GM12878 (cell line): ENCODE data around the gene IFI30. TPM values are rescaled to one million over a fixed set of nuclear protein-coding genes. Genes with fewer than 3 reads are reported as not detected.

Source experiments
- CEBPB ChIP-seq, 2 experiments: fragments of 150-350 bp in 1 of 2; IDR thresholded peaks; 2 replicates each; pipeline ENCODE4 v1.6.1; 2012 to 2014; ENCODE audit warnings: low read depth in 2 of 2, low read length in 2 of 2, borderline replicate concordance in 1 of 2, inconsistent platforms in 1 of 2
- DPF2 ChIP-seq: fragments of 450-650 bp; IDR thresholded peaks from 2 replicates; pipeline ENCODE4 v1.6.1; 2017; ENCODE audit warnings: mild to moderate bottlenecking
- EED ChIP-seq: sonication (generic); IDR thresholded peaks from 2 replicates; pipeline ENCODE4 v1.6.1; 2016; ENCODE audit warnings: antibody characterized with exemption, low read depth
- ETV6 ChIP-seq, 2 experiments: fragments of 450-650 bp in 1 of 2; IDR thresholded peaks in 1 of 2; conservative IDR thresholded peaks in 1 of 2; 2 replicates each; pipeline ENCODE4 v1.6.1; 2014; ENCODE audit warnings: antibody characterized with exemption in 1 of 2, borderline replicate concordance in 1 of 2, low read depth in 1 of 2, mild to moderate bottlenecking in 1 of 2, moderate library complexity in 1 of 2
- FOXK2 ChIP-seq: fragments of 450-650 bp; IDR thresholded peaks from 2 replicates; pipeline ENCODE4 v1.6.1; 2017; ENCODE audit warnings: mild to moderate bottlenecking, moderate library complexity
- IRF4 ChIP-seq: IDR thresholded peaks from 2 replicates; pipeline ENCODE4 v1.6.1; 2011; ENCODE audit warnings: low read depth, low read length
- JUND ChIP-seq: IDR thresholded peaks from 2 replicates; pipeline ENCODE4 v1.6.1; 2012; ENCODE audit warnings: low read depth, mild to moderate bottlenecking, low read length, improper control_type of control experiment, moderate library complexity
- KLF5 ChIP-seq: fragments of 450-650 bp; IDR thresholded peaks from 2 replicates; pipeline ENCODE4 v1.6.1; 2014; ENCODE audit warnings: mild to moderate bottlenecking; ENCODE audit not compliant: partially characterized antibody
- LARP7 ChIP-seq: fragments of 450-650 bp; IDR thresholded peaks from 2 replicates; pipeline ENCODE4 v1.6.1; 2017; ENCODE audit warnings: mild to moderate bottlenecking
- NBN ChIP-seq: fragments of 450-650 bp; IDR thresholded peaks from 2 replicates; pipeline ENCODE4 v1.6.1; 2016
- NFYB ChIP-seq: IDR thresholded peaks from 2 replicates; pipeline ENCODE4 v1.6.1; 2011; ENCODE audit warnings: low read depth, mild to moderate bottlenecking, low read length, improper control_type of control experiment, moderate library complexity; ENCODE audit not compliant: insufficient read depth
- NRF1 ChIP-seq: conservative IDR thresholded peaks from 2 replicates; pipeline ENCODE4 v1.6.1; 2011; ENCODE audit warnings: mild to moderate bottlenecking, low read depth, low read length, improper control_type of control experiment
- POLR2A ChIP-seq: IDR thresholded peaks from 2 replicates; pipeline ENCODE4 v1.6.1; 2011; ENCODE audit warnings: low read depth, mild to moderate bottlenecking, low read length
- POLR2AphosphoS2 ChIP-seq: IDR thresholded peaks from 2 replicates; pipeline ENCODE4 v1.6.1; 2011; ENCODE audit warnings: low read depth, mild to moderate bottlenecking, low read length, improper control_type of control experiment, moderate library complexity
- RAD51 ChIP-seq: fragments of 450-650 bp; IDR thresholded peaks from 2 replicates; pipeline ENCODE4 v1.6.1; 2016; ENCODE audit warnings: moderate library complexity, mild to moderate bottlenecking, inconsistent platforms
- RFX5 ChIP-seq: IDR thresholded peaks from 2 replicates; pipeline ENCODE4 v1.6.1; 2011; ENCODE audit warnings: low read depth, low read length, improper control_type of control experiment
- SMAD5 ChIP-seq: IDR thresholded peaks from 2 replicates; pipeline ENCODE4 v1.6.1; 2016; ENCODE audit warnings: antibody characterized with exemption, low read depth
- SPI1 ChIP-seq: IDR thresholded peaks from 2 replicates; pipeline ENCODE4 v1.6.1; 2011; ENCODE audit warnings: low read depth, mild to moderate bottlenecking, low read length, moderate library complexity, borderline replicate concordance; ENCODE audit not compliant: insufficient read depth
- ZNF207 ChIP-seq: fragments of 450-650 bp; IDR thresholded peaks from 2 replicates; pipeline ENCODE4 v1.6.1; 2014; ENCODE audit warnings: antibody characterized with exemption, mild to moderate bottlenecking, borderline replicate concordance
- ZZZ3 ChIP-seq: IDR thresholded peaks from 2 replicates; pipeline ENCODE4 v1.6.1; 2011; ENCODE audit warnings: low read depth; ENCODE audit not compliant: control insufficient read depth, insufficient read length
- polyA plus RNA-seq, 11 experiments: library from polyadenylated mRNA; depleted of rRNA in 4 of 11; unstranded in 6 of 11; stranded (reverse) in 5 of 11; fragments of >200 nt; fragmentation: Nextera tagmentation in 4 of 11; fragmentation: Illumina TruSeq in 1 of 11; extraction: Ambion mirVana in 4 of 11; extraction: Trizol in 1 of 11; gene quantifications; 1 replicate in 1 of 11; 2 replicates in 10 of 11; pipeline versions ENCODE4 v1.2.1 to v1.2.3, GENCODE V29; 2011 to 2016; ENCODE audit warnings: inconsistent platforms in 2 of 11, missing spikeins in 2 of 11, low read depth in 1 of 11
- total RNA-seq, 4 experiments: library from RNA; depleted of rRNA in 3 of 4; stranded (reverse); fragments of >200 nt in 3 of 4; fragmentation: Illumina TruSeq in 1 of 4; extraction: Trizol in 1 of 4; gene quantifications; 2 replicates each; pipeline versions ENCODE4 v1.2.1 to v1.2.3, GENCODE V29; 2013 to 2021
- TF ChIP-seq, protein P1 (sequence below): fragments of 450-650 bp; IDR thresholded peaks from 2 replicates; pipeline ENCODE4 v1.6.1; 2017; ENCODE audit warnings: mild to moderate bottlenecking, low read depth, inconsistent platforms; ENCODE audit not compliant: poor library complexity, severe bottlenecking
- TF ChIP-seq, protein P2 (sequence below): fragments of 450-650 bp; IDR thresholded peaks from 2 replicates; pipeline ENCODE4 v1.6.1; 2016; ENCODE audit warnings: mild to moderate bottlenecking
- TF ChIP-seq, protein P3 (sequence below): fragments of 450-650 bp; IDR thresholded peaks from 2 replicates; pipeline ENCODE4 v1.6.1; 2018; ENCODE audit warnings: mild to moderate bottlenecking, low read depth, moderate library complexity; ENCODE audit not compliant: partially characterized antibody
- TF ChIP-seq, protein P4 (sequence below): IDR thresholded peaks from 2 replicates; pipeline ENCODE4 v1.6.1; 2011; ENCODE audit warnings: mild to moderate bottlenecking, low read depth, low read length, moderate library complexity; ENCODE audit not compliant: insufficient replicate concordance

Gene IFI30
- total and polyA plus RNA-seq, 10 of the 15 experiments (the other 5 are each of a cell fraction or from before 2014, with no cell fraction given), result 221 to 1,112 (median 451) TPM

DNA sequence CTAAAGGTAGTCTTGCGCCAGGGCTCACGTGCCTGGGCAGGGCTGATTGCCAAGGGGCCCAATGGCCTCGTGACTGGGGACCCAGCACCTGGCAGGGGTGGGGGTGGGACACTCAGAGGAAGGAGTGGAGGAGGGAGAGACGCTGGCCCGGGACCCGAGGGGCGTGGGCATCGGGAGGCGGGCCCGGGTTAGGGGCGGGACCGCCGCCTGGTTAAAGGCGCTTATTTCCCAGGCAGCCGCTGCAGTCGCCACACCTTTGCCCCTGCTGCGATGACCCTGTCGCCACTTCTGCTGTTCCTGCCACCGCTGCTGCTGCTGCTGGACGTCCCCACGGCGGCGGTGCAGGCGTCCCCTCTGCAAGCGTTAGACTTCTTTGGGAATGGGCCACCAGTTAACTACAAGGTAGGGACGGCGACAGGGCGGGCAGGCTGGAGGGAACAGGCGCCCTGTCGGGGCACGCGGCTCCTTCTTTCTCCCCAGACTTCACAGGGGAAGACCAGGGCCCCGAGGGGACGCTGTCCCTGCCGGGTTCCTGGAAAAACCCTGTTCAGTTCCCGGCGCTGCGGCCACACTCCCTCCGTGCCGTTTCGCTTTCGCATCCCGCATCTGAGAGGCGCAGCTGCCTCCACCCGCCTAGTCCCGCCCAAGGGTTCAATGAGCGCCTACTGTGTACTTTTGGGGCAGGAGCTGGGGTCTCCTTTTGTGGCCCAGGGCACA is at the start of gene IFI30 (continued):
- TF ChIP-seq RAD51 (peak; percentile 95), SMAD5 (peak; percentile 88; the same call in 1 of the 2 replicates), RFX5 (no peak), CEBPB (IDR thresholded peaks at IDR 0.05; ENCODE audit: borderline replicate concordance in 1 of 2, low read depth in 2 of 2, low read length in 2 of 2) (no peak), SPI1 (no peak), ZZZ3 (no peak), JUND (no peak), POLR2AphosphoS2 (peak; percentile 98), DPF2 (peak; percentile 74), IRF4 (no peak), ZNF207 (no peak), FOXK2 (no peak), ETV6 (conservative IDR thresholded peaks at IDR 0.05 in 1 of 2, IDR thresholded peaks at IDR 0.05 in 1 of 2; ENCODE audit: borderline replicate concordance in 1 of 2, low read depth in 1 of 2) (no peak; a peak in 1 of 4 replicates), LARP7 (peak; percentile 57; the same call in 1 of the 2 replicates), EED (peak; percentile 55; the same call in 1 of the 2 replicates), POLR2A (peak; percentile 97), NRF1 (no peak), NBN (peak; percentile 52; the same call in 1 of the 2 replicates), NFYB (no peak), KLF5 (no peak)
- TF ChIP-seq, protein P1, sequence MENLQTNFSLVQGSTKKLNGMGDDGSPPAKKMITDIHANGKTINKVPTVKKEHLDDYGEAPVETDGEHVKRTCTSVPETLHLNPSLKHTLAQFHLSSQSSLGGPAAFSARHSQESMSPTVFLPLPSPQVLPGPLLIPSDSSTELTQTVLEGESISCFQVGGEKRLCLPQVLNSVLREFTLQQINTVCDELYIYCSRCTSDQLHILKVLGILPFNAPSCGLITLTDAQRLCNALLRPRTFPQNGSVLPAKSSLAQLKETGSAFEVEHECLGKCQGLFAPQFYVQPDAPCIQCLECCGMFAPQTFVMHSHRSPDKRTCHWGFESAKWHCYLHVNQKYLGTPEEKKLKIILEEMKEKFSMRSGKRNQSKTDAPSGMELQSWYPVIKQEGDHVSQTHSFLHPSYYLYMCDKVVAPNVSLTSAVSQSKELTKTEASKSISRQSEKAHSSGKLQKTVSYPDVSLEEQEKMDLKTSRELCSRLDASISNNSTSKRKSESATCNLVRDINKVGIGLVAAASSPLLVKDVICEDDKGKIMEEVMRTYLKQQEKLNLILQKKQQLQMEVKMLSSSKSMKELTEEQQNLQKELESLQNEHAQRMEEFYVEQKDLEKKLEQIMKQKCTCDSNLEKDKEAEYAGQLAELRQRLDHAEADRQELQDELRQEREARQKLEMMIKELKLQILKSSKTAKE, result no peak
- TF ChIP-seq, protein P2, sequence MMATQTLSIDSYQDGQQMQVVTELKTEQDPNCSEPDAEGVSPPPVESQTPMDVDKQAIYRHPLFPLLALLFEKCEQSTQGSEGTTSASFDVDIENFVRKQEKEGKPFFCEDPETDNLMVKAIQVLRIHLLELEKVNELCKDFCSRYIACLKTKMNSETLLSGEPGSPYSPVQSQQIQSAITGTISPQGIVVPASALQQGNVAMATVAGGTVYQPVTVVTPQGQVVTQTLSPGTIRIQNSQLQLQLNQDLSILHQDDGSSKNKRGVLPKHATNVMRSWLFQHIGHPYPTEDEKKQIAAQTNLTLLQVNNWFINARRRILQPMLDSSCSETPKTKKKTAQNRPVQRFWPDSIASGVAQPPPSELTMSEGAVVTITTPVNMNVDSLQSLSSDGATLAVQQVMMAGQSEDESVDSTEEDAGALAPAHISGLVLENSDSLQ, result 0 out of 2 replicates have a peak, but pooled peaks have one; percentile 34
- TF ChIP-seq, protein P3, sequence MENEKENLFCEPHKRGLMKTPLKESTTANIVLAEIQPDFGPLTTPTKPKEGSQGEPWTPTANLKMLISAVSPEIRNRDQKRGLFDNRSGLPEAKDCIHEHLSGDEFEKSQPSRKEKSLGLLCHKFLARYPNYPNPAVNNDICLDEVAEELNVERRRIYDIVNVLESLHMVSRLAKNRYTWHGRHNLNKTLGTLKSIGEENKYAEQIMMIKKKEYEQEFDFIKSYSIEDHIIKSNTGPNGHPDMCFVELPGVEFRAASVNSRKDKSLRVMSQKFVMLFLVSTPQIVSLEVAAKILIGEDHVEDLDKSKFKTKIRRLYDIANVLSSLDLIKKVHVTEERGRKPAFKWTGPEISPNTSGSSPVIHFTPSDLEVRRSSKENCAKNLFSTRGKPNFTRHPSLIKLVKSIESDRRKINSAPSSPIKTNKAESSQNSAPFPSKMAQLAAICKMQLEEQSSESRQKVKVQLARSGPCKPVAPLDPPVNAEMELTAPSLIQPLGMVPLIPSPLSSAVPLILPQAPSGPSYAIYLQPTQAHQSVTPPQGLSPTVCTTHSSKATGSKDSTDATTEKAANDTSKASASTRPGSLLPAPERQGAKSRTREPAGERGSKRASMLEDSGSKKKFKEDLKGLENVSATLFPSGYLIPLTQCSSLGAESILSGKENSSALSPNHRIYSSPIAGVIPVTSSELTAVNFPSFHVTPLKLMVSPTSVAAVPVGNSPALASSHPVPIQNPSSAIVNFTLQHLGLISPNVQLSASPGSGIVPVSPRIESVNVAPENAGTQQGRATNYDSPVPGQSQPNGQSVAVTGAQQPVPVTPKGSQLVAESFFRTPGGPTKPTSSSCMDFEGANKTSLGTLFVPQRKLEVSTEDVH, result no peak
- TF ChIP-seq, protein P4, sequence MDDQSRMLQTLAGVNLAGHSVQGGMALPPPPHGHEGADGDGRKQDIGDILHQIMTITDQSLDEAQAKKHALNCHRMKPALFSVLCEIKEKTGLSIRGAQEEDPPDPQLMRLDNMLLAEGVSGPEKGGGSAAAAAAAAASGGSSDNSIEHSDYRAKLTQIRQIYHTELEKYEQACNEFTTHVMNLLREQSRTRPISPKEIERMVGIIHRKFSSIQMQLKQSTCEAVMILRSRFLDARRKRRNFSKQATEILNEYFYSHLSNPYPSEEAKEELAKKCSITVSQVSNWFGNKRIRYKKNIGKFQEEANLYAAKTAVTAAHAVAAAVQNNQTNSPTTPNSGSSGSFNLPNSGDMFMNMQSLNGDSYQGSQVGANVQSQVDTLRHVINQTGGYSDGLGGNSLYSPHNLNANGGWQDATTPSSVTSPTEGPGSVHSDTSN, result no peak
